ENCODE measurements around the gene TTF1.

GRCh38 chr9:132411091-132411508 lies 4.5 kb upstream of the TTF1 start:
- TF ChIP-seq POLR2AphosphoS5 (IDR thresholded peaks at IDR 0.05) (no peak), CTCF (IDR thresholded peaks at IDR 0.05) (peak in 3 of 4 experiments; percentile 26 to 60 (median 36)), EP300 (IDR thresholded peaks at IDR 0.05) (no peak), POLR2A (IDR thresholded peaks at IDR 0.05) (no peak)

Measured in gastroesophageal sphincter (tissue), 3 donors.